HEK293 (cell line): Measurements from ENCODE around the gene GLRX5.

Experiments
- ZNF302 ChIP-seq: fragments of 450-650 bp; formaldehyde crosslinking; IDR thresholded peaks from 2 replicates; pipeline ENCODE4 v1.5.1; 2016; ENCODE audit warnings: missing biosample characterization, missing genetic modification characterization, low read depth
- ZNF324 ChIP-seq: fragments of 450-650 bp; formaldehyde crosslinking; IDR thresholded peaks from 2 replicates; pipeline ENCODE4 v1.5.1; 2016; ENCODE audit warnings: missing biosample characterization, missing genetic modification characterization
- ZNF416 ChIP-seq: fragments of 450-650 bp; formaldehyde crosslinking; IDR thresholded peaks from 2 replicates; pipeline ENCODE4 v1.5.1; 2016; ENCODE audit warnings: missing biosample characterization, missing genetic modification characterization
- ZNF529 ChIP-seq: fragments of 450-650 bp; formaldehyde crosslinking; IDR thresholded peaks from 2 replicates; pipeline ENCODE4 v1.5.1; 2017; ENCODE audit warnings: missing genetic modification characterization, missing biosample characterization; ENCODE audit not compliant: insufficient replicate concordance
- ZNF677 ChIP-seq: fragments of 450-650 bp; IDR thresholded peaks from 2 replicates; pipeline ENCODE4 v1.5.0; 2018; ENCODE audit warnings: missing biosample characterization, mild to moderate bottlenecking, missing genetic modification characterization, moderate library complexity
- ZNF776 ChIP-seq: fragments of 450-650 bp; formaldehyde crosslinking; IDR thresholded peaks from 2 replicates; pipeline ENCODE4 v1.5.0; 2017; ENCODE audit warnings: missing biosample characterization, missing genetic modification characterization, borderline replicate concordance
- TF ChIP-seq, protein P1 (sequence below): fragments of 450-650 bp; formaldehyde crosslinking; IDR thresholded peaks from 2 replicates; pipeline ENCODE4 v1.5.1; 2016; ENCODE audit warnings: missing biosample characterization, missing genetic modification characterization
- TF ChIP-seq, protein P2 (sequence below): fragments of 450-650 bp; formaldehyde crosslinking; IDR thresholded peaks from 2 replicates; pipeline ENCODE4 v1.5.1; 2016; ENCODE audit warnings: missing biosample characterization, missing genetic modification characterization
- TF ChIP-seq, protein P3 (sequence below): fragments of 450-650 bp; formaldehyde crosslinking; IDR thresholded peaks from 2 replicates; pipeline ENCODE4 v1.5.1; 2016; ENCODE audit warnings: missing biosample characterization, missing genetic modification characterization

DNA sequence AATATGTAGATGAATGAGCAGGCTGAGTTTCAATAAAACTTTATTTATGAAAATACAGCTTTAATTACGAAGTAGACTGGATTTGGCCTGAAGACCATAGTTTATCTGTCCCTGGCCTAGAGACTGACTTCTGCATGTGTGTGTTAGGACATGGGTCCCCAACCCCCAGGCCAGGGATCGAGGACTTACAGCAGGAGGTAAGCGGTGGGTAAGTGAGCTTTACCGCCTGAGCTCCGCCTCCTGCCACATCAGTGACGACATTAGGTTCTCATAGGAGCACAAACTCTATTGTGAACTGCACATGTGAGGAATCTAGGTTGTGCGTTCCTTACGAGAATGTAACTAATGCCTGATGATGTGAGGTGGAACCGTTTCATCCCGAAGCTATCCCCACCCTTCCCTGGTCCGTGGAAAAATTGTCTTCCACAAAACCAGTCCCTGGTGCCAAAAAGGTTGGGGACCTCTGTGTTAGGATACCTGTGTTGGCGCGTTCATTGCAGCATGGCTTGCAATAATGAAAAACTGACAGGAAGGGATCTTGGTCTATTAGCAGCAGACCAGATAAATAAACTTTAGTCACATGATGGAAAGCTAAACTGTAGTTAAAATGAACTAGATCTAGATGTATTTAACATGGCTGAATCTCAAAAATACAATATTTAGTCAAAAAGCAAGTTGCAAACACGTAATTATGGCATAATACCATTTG is 4.1 kb downstream of the GLRX5 start:
- TF ChIP-seq, protein P1, sequence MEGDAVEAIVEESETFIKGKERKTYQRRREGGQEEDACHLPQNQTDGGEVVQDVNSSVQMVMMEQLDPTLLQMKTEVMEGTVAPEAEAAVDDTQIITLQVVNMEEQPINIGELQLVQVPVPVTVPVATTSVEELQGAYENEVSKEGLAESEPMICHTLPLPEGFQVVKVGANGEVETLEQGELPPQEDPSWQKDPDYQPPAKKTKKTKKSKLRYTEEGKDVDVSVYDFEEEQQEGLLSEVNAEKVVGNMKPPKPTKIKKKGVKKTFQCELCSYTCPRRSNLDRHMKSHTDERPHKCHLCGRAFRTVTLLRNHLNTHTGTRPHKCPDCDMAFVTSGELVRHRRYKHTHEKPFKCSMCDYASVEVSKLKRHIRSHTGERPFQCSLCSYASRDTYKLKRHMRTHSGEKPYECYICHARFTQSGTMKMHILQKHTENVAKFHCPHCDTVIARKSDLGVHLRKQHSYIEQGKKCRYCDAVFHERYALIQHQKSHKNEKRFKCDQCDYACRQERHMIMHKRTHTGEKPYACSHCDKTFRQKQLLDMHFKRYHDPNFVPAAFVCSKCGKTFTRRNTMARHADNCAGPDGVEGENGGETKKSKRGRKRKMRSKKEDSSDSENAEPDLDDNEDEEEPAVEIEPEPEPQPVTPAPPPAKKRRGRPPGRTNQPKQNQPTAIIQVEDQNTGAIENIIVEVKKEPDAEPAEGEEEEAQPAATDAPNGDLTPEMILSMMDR (tag by site-specific recombination), result no peak
- TF ChIP-seq ZNF776 (no peak), ZNF416 (tag by site-specific recombination) (no peak), ZNF529 (no peak), ZNF324 (tag by site-specific recombination) (no peak), ZNF677 (tag by site-specific recombination) (no peak), ZNF302 (no peak)
- TF ChIP-seq, protein P2, sequence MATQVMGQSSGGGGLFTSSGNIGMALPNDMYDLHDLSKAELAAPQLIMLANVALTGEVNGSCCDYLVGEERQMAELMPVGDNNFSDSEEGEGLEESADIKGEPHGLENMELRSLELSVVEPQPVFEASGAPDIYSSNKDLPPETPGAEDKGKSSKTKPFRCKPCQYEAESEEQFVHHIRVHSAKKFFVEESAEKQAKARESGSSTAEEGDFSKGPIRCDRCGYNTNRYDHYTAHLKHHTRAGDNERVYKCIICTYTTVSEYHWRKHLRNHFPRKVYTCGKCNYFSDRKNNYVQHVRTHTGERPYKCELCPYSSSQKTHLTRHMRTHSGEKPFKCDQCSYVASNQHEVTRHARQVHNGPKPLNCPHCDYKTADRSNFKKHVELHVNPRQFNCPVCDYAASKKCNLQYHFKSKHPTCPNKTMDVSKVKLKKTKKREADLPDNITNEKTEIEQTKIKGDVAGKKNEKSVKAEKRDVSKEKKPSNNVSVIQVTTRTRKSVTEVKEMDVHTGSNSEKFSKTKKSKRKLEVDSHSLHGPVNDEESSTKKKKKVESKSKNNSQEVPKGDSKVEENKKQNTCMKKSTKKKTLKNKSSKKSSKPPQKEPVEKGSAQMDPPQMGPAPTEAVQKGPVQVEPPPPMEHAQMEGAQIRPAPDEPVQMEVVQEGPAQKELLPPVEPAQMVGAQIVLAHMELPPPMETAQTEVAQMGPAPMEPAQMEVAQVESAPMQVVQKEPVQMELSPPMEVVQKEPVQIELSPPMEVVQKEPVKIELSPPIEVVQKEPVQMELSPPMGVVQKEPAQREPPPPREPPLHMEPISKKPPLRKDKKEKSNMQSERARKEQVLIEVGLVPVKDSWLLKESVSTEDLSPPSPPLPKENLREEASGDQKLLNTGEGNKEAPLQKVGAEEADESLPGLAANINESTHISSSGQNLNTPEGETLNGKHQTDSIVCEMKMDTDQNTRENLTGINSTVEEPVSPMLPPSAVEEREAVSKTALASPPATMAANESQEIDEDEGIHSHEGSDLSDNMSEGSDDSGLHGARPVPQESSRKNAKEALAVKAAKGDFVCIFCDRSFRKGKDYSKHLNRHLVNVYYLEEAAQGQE (tag by site-specific recombination), result no peak
- TF ChIP-seq, protein P3, sequence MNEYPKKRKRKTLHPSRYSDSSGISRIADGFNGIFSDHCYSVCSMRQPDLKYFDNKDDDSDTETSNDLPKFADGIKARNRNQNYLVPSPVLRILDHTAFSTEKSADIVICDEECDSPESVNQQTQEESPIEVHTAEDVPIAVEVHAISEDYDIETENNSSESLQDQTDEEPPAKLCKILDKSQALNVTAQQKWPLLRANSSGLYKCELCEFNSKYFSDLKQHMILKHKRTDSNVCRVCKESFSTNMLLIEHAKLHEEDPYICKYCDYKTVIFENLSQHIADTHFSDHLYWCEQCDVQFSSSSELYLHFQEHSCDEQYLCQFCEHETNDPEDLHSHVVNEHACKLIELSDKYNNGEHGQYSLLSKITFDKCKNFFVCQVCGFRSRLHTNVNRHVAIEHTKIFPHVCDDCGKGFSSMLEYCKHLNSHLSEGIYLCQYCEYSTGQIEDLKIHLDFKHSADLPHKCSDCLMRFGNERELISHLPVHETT (tag by site-specific recombination), result no peak
